Common myeloid progenitor, CD34-positive (primary cell): ENCODE measurements around the gene KDM8.

Experiments used
- CTCF ChIA-PET: fragments of 350-600 bp; sonication (Branson Sonifier 250); formaldehyde crosslinking; loops from one replicate; lab custom pipeline; 2021; ENCODE audit warnings: antibody characterized with exemption; lab: Charles Lee
- POLR2A ChIA-PET: fragments of 350-600 bp; sonication (Branson Sonifier 250); formaldehyde crosslinking; loops from one replicate; lab custom pipeline; 2021; ENCODE audit warnings: antibody characterized with exemption; lab: Charles Lee
- DNase-seq, 3 donors: peaks; one replicate each; pipeline versions ENCODE4 v3.0.0 to v3.0.0-alpha.2; 2013
- H3K27ac ChIP-seq, 2 experiments: 1 replicate in 1 of 2; 2 replicates in 1 of 2; pipeline ENCODE4 v1.7.0; 2013; ENCODE audit warnings: inconsistent platforms in 2 of 2, low read length in 2 of 2, mild to moderate bottlenecking in 2 of 2, low read depth in 1 of 2, moderate library complexity in 1 of 2; ENCODE audit not compliant: severe bottlenecking in 2 of 2, insufficient read depth in 1 of 2, poor library complexity in 1 of 2
- H3K27me3 ChIP-seq, 5 experiments: replicated peaks in 2 of 5; 1 replicate in 3 of 5; 2 replicates in 2 of 5; pipeline versions ENCODE4 v1.6.1 to v1.7.0; 2013; ENCODE audit warnings: low read length in 4 of 5, mild to moderate bottlenecking in 2 of 5, moderate library complexity in 2 of 5, inconsistent platforms in 1 of 5; ENCODE audit not compliant: insufficient read depth in 5 of 5, control insufficient read depth in 4 of 5
- H3K36me3 ChIP-seq, 4 experiments: 1 replicate in 2 of 4; 2 replicates in 2 of 4; pipeline versions ENCODE4 v1.6.1 to v1.7.0; 2013; ENCODE audit warnings: low read length in 3 of 4, control low read depth in 1 of 4, mild to moderate bottlenecking in 1 of 4; ENCODE audit not compliant: control insufficient read depth in 4 of 4, insufficient read depth in 4 of 4
- H3K4me1 ChIP-seq, 4 experiments: 1 replicate in 3 of 4; 2 replicates in 1 of 4; pipeline versions ENCODE4 v1.6.1 to v1.7.1; 2013; ENCODE audit warnings: low read length in 3 of 4, mild to moderate bottlenecking in 3 of 4, control low read depth in 1 of 4, inconsistent platforms in 1 of 4, moderate library complexity in 1 of 4; ENCODE audit not compliant: control insufficient read depth in 4 of 4, insufficient read depth in 4 of 4; ENCODE audit errors: control extremely low read depth in 1 of 4
- H3K4me3 ChIP-seq, 7 experiments: 1 replicate in 4 of 7; 2 replicates in 3 of 7; pipeline versions ENCODE4 v1.5.1 to v1.7.0; 2013; ENCODE audit warnings: mild to moderate bottlenecking in 7 of 7, low read length in 6 of 7, moderate library complexity in 6 of 7, inconsistent platforms in 2 of 7, low read depth in 2 of 7, control low read depth in 1 of 7; ENCODE audit not compliant: insufficient read depth in 4 of 7, control insufficient read depth in 1 of 7; ENCODE audit errors: extremely low read depth in 1 of 7
- H3K9me3 ChIP-seq, 5 experiments: 1 replicate in 4 of 5; 2 replicates in 1 of 5; pipeline versions ENCODE4 v1.6.1 to v1.7.1; 2013; ENCODE audit warnings: low read length in 4 of 5, mild to moderate bottlenecking in 2 of 5, inconsistent platforms in 1 of 5, low read depth in 1 of 5, moderate library complexity in 1 of 5; ENCODE audit not compliant: control insufficient read depth in 4 of 5, insufficient read depth in 2 of 5; ENCODE audit errors: control extremely low read depth in 1 of 5
- WGBS: methylation state at CpG from one replicate; pipeline ENCODE4 v1.1.5; 2013; ENCODE audit not compliant: insufficient coverage; 5-methylcytosine and 5-hydroxymethylcytosine counted together

Gene KDM8

GRCh38 chr16:27189335-27189972, 13.9 kb upstream of the KDM8 start:
- H3K27ac ChIP-seq, result no peak overlapping the region
- ChIA-PET POLR2A (no interaction called here), CTCF (interaction anchor here (1.3 to 1.5 kb wide), 2 partner anchors 8 to 10 kb away, joined by 3 to 7 read pairs; no protein-coding TSS in a partner anchor)
- no peak overlapping the region for H3K4me3 ChIP-seq
- WGBS, result 80% methylated on average over 9 of the region's 13 CpGs
- DNase-seq, result no peak
- H3K9me3 ChIP-seq, result no peaks in the 10 kb centered on the region
- H3K36me3 ChIP-seq, result no peaks in the 10 kb centered on the region
- H3K27me3 ChIP-seq, result no peaks in the 10 kb centered on the region
- H3K4me1 ChIP-seq, result no peaks in the 10 kb centered on the region

- Histone ChIP-seq H3K36me3 (no peaks in the 10 kb centered on the region), H3K27ac (no peak overlapping the region), H3K4me1 (no peaks in the 10 kb centered on the region), H3K9me3 (no peaks in the 10 kb centered on the region), H3K27me3 (no peaks in the 10 kb centered on the region), H3K4me3 (no peak overlapping the region)
- ChIA-PET CTCF (interaction anchor here (1.0 to 1.5 kb wide), 5 partner anchors 9 to 45 kb away, joined by 3 to 7 read pairs (median 3); no protein-coding TSS in a partner anchor), POLR2A (no interaction called here)
- no peak for DNase-seq
- 97% methylated on average over 12 of the region's 12 CpGs for WGBS
Measured at GRCh38 chr16:27190316-27190871, 12.9 kb upstream of the KDM8 start.

DNA sequence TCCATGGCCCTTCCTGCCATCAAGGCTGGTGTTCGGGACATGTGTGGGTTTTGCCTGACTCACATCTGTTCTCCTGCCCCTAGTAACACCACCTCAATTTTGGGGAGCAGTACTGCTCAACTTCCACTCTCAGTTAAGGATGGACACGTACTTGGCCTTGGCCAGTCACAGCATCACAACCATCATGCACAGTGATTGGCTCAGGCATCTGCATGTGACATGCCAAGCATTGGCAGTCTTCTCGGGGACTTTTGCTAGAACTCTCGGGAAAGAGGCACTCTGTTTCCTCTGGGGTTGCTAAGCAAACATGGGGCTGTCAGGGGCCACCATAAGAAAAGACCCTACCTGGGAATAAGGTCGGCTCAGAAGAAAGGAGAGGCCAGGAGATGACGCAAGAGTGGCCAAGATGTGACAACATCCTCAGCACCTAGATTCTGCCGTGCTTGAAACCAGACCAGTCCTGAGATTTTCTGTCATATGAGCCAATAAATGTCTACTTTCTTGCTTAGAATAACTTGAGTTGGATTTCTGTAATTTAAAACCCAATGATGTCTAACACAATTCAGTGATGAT, 11.9 kb upstream of the KDM8 start:
- POLR2A ChIA-PET, result interaction anchor here (1.2 kb wide), 1 partner anchor 12 kb away, joined by 3 read pairs; the partner anchor contains the start of gene KDM8
- 99% methylated on average over 7 of the region's 7 CpGs for WGBS

DNA sequence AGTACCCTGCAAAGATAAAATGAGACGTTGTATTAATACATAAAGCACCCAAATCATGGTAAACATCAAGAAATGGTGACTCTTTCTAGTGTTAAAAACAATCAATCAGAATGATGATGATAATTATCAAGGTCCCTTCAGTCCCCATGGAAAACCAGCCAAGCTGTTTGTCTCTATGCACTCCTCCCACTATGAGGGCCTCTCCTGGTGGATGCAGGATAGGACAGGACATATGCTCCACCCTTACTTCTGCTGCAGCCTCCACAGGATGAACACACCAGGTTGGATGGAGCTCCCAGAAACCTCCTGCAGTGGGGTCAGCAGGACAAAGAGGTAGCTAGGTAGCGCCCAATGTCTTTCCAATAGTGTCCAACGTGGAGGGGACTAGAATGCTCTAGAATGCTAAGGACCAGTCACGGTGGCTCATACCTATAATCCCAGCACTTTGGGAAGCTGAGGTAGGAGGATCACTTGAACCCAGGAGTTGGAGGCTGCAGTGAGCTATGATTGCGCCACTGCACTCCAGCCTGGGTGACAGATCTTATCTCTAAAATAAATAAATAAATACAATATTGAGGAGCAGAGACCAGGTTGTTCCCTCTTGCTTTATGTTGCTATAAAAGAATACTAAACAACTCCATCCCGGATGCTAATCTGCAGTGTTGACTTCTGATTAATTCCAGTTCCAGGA, 9.9 kb upstream of the KDM8 start:
- Histone ChIP-seq H3K27me3 (no peaks in the 10 kb centered on the region), H3K4me1 (no peaks in the 10 kb centered on the region), H3K27ac (no peak overlapping the region), H3K36me3 (no peaks in the 10 kb centered on the region), H3K4me3 (no peak overlapping the region), H3K9me3 (no peaks in the 10 kb centered on the region)
- DNase-seq, result no peak
- CTCF ChIA-PET, result interaction anchor here (0.7 to 0.9 kb wide), 2 partner anchors 13 to 265 kb away, joined by 4 to 5 read pairs; no protein-coding TSS in a partner anchor
- 100% methylated on average over 4 of the region's 6 CpGs for WGBS
- POLR2A ChIA-PET, result no interaction called here

More for the DNA sequence above, 11.9 kb upstream of the KDM8 start:
- CTCF ChIA-PET, result interaction anchor here (1.2 to 1.5 kb wide), 2 partner anchors 12 to 32 kb away, joined by 3 to 6 read pairs; no protein-coding TSS in a partner anchor
- H3K4me1 ChIP-seq, result no peaks in the 10 kb centered on the region
- no peak overlapping the region for H3K4me3 ChIP-seq
- no peak overlapping the region for H3K27ac ChIP-seq
- DNase-seq, result no peak
- no peaks in the 10 kb centered on the region for H3K27me3 ChIP-seq
- no peaks in the 10 kb centered on the region for H3K9me3 ChIP-seq
- no peaks in the 10 kb centered on the region for H3K36me3 ChIP-seq

DNA sequence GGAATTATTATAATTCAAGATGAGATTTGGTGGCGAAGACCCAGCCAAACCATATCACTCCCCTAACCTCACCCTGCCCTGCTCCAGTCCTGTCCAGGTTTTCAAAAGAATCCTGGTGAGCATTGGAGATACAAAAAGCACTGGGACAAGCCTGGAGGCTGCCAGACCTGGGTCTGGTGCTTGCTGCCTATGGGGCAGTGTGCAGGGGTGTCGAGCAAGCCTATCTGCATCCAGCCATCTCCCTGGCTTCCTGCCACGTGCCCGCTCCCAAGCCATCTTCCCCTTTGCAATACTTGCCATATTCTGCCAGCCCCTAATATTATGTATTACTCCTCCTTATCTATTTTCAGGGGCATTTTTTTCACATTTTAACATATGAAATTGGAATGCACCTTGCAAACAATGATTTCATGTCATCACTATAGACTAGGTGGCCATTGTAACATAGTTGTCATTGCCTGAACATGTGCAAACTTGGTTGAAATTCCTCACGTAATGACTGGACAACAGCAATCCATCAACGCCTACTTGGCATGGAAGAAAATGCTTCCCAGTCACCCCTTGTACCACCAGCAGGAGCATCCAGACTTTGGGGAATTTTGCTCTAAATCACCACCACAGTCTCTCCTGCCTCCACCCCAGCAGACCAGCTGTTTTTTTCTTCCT, 8.1 kb upstream of the KDM8 start:
- DNase-seq, result no peak
- Histone ChIP-seq H3K4me3 (no peak overlapping the region), H3K27me3 (no peaks in the 10 kb centered on the region), H3K36me3 (no peaks in the 10 kb centered on the region), H3K9me3 (no peaks in the 10 kb centered on the region), H3K27ac (no peak overlapping the region), H3K4me1 (peaks cover 11 to 14% (median 13%) of the 10 kb centered on the region in 4 experiments)
- ChIA-PET CTCF (interaction anchor here (1.6 kb wide), 1 partner anchor 35 kb away, joined by 5 read pairs; no protein-coding TSS in a partner anchor), POLR2A (no interaction called here)
- 60% methylated on average over 5 of the region's 6 CpGs for WGBS

GRCh38 chr16:27195941-27196595, 7.3 kb upstream of the KDM8 start:
- CTCF ChIA-PET, result interaction anchor here (1.3 to 1.6 kb wide), 3 partner anchors 13 to 36 kb away, joined by 3 to 5 read pairs (median 4); no protein-coding TSS in a partner anchor
- POLR2A ChIA-PET, result no interaction called here
- Histone ChIP-seq H3K27me3 (no peaks in the 10 kb centered on the region), H3K4me3 (no peak overlapping the region), H3K4me1 (peaks cover 11 to 14% (median 13%) of the 10 kb centered on the region in 4 experiments), H3K9me3 (no peaks in the 10 kb centered on the region), H3K36me3 (no peaks in the 10 kb centered on the region), H3K27ac (no peak overlapping the region)
- WGBS, result 98% methylated on average over 9 of the region's 9 CpGs
- DNase-seq, result no peak
